Endothelial cell of umbilical vein (primary cell): Measurements from ENCODE around the gene TAX1BP3.
A peak's percentile ranks its signal among the peaks of the same experiment; 100 is the strongest.

Source experiments
- EZH2 ChIP-seq: IDR thresholded peaks from 2 replicates; pipeline ENCODE4 v1.6.1; 2012; ENCODE audit warnings: borderline replicate concordance, low read depth, mild to moderate bottlenecking, moderate library complexity, low read length, inconsistent platforms; ENCODE audit not compliant: severe bottlenecking
- FOS ChIP-seq: IDR thresholded peaks from 2 replicates; pipeline ENCODE4 v1.6.1; 2011; ENCODE audit warnings: mild to moderate bottlenecking, low read length, moderate library complexity, borderline replicate concordance; ENCODE audit not compliant: insufficient read depth
- JUN ChIP-seq: IDR thresholded peaks from 2 replicates; pipeline ENCODE4 v1.6.1; 2011; ENCODE audit warnings: borderline replicate concordance, low read depth; ENCODE audit not compliant: insufficient read length, insufficient read depth
- MYC ChIP-seq: IDR thresholded peaks from one replicate; pipeline ENCODE4 v1.6.1; 2011; ENCODE audit warnings: mild to moderate bottlenecking, low read depth, low read length
- POLR2A ChIP-seq: IDR thresholded peaks from 2 replicates; pipeline ENCODE4 v1.6.1; 2012; ENCODE audit warnings: low read depth, mild to moderate bottlenecking, control low read depth, low read length
- POLR2AphosphoS5 ChIP-seq: IDR thresholded peaks from 2 replicates; pipeline ENCODE4 v1.6.1; 2012; ENCODE audit warnings: low read depth, mild to moderate bottlenecking, control low read depth, low read length, moderate library complexity; ENCODE audit not compliant: insufficient read depth
- TF ChIP-seq, protein P1 (sequence below), 2 donors: IDR thresholded peaks; 1 replicate in 1 of 2; 2 replicates in 1 of 2; pipeline ENCODE4 v1.5.1; 2011; ENCODE audit warnings: low read length in 2 of 2, mild to moderate bottlenecking in 2 of 2, moderate library complexity in 2 of 2, control low read depth in 1 of 2, inconsistent platforms in 1 of 2, low read depth in 1 of 2; ENCODE audit not compliant: insufficient read depth in 1 of 2; ENCODE audit errors: extremely low read depth in 1 of 2
- TF ChIP-seq, protein P2 (sequence below): IDR thresholded peaks from 2 replicates; pipeline ENCODE4 v1.6.1; 2011; ENCODE audit not compliant: insufficient read depth, insufficient read length

DNA sequence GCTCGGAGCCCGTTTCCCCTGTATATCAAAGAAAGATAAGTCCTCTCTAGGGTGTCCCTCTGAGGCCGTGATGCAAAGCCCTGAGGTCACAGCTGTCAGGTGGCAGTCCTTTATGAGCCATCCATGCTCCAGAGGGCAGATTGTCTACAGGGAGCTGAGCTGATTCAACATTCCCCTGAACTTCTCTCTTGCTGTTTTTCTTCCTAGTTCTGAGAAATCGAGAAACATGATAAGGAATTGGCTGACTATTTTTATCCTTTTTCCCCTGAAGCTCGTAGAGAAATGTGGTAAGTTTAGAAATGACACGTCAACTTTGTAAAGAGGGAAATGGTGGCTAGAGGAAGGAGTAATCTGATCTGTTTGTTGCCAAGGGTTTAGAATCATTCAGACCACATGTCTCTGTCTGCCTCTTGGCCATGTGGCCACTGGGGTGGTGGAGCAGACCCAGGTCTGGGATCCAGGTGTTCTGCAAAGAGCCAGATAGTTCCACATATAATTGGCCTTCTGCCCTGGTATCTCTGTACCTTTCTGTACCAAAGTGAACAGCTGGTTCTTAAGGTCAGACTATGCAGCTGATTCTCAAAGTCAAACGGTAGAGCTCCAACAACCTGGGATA, 28.3 kb downstream of the TAX1BP3 start:
- TF ChIP-seq POLR2AphosphoS5 (no peak), POLR2A (no peak), JUN (no peak), MYC (no peak), EZH2 (no peak), FOS (no peak)
- TF ChIP-seq, protein P1, sequence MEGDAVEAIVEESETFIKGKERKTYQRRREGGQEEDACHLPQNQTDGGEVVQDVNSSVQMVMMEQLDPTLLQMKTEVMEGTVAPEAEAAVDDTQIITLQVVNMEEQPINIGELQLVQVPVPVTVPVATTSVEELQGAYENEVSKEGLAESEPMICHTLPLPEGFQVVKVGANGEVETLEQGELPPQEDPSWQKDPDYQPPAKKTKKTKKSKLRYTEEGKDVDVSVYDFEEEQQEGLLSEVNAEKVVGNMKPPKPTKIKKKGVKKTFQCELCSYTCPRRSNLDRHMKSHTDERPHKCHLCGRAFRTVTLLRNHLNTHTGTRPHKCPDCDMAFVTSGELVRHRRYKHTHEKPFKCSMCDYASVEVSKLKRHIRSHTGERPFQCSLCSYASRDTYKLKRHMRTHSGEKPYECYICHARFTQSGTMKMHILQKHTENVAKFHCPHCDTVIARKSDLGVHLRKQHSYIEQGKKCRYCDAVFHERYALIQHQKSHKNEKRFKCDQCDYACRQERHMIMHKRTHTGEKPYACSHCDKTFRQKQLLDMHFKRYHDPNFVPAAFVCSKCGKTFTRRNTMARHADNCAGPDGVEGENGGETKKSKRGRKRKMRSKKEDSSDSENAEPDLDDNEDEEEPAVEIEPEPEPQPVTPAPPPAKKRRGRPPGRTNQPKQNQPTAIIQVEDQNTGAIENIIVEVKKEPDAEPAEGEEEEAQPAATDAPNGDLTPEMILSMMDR (IDR thresholded peaks at IDR 0.05; ENCODE audit: extremely low read depth in 1 of 2, insufficient read depth in 1 of 2, low read depth in 1 of 2, low read length in 2 of 2): no peak
- TF ChIP-seq, protein P2, sequence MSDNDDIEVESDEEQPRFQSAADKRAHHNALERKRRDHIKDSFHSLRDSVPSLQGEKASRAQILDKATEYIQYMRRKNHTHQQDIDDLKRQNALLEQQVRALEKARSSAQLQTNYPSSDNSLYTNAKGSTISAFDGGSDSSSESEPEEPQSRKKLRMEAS: peak; percentile 7
